K562 (cell line): ENCODE data around the gene AP1M2. TPM values are rescaled to one million over a fixed set of nuclear protein-coding genes. Genes with fewer than 3 reads are reported as not detected.

Source experiments
- CBX5 ChIP-seq: IDR thresholded peaks from 2 replicates; pipeline ENCODE4 v1.6.1; 2014; ENCODE audit warnings: low read depth, borderline replicate concordance
- CC2D1A ChIP-seq: fragments of 450-650 bp; IDR thresholded peaks from 2 replicates; pipeline ENCODE4 v1.6.1; 2017; ENCODE audit warnings: mild to moderate bottlenecking
- FIP1L1 ChIP-seq: fragments of 200-400 bp; formaldehyde crosslinking; IDR thresholded peaks from 2 replicates; pipeline ENCODE4 v1.6.1; 2018; ENCODE audit warnings: mild to moderate bottlenecking, low read depth, low read length; ENCODE audit not compliant: poor library complexity, severe bottlenecking
- HNRNPH1 ChIP-seq: fragments of 200-400 bp; formaldehyde crosslinking; optimal IDR thresholded peaks from 2 replicates; pipeline ENCODE3; 2017; ENCODE audit warnings: low read depth, mild to moderate bottlenecking, low read length, moderate library complexity
- JUN ChIP-seq, 2 experiments: sonication (generic) in 1 of 2; formaldehyde crosslinking in 1 of 2; IDR thresholded peaks; 2 replicates each; pipeline versions ENCODE4 v1.6.1 to v1.8.0; 2012 to 2022; ENCODE audit warnings: borderline replicate concordance in 2 of 2, mild to moderate bottlenecking in 2 of 2, improper control_type of control experiment in 1 of 2, low read depth in 1 of 2, low read length in 1 of 2, missing genetic modification reagents in 1 of 2
- SIN3A ChIP-seq, 2 experiments: fragments of 150-350 bp in 1 of 2; IDR thresholded peaks; 2 replicates each; pipeline ENCODE4 v1.6.1; 2011 to 2016; ENCODE audit warnings: borderline replicate concordance in 2 of 2, low read depth in 2 of 2, low read length in 2 of 2, mild to moderate bottlenecking in 2 of 2, moderate library complexity in 2 of 2; ENCODE audit not compliant: control insufficient read depth in 1 of 2
- U2AF1 ChIP-seq: fragments of 200-400 bp; formaldehyde crosslinking; optimal IDR thresholded peaks from 2 replicates; pipeline ENCODE3; 2017; ENCODE audit warnings: mild to moderate bottlenecking, low read depth, low read length, moderate library complexity
- polyA plus RNA-seq, 8 experiments: library from polyadenylated mRNA; depleted of rRNA in 4 of 8; stranded (reverse) in 5 of 8; unstranded in 3 of 8; fragments of >200 nt; fragmentation: Nextera tagmentation in 2 of 8; fragmentation: Illumina TruSeq in 1 of 8; extraction: Ambion mirVana in 2 of 8; extraction: Trizol in 1 of 8; gene quantifications; 2 replicates each; pipeline versions ENCODE4 v1.2.1 to v1.2.3, GENCODE V29; 2011 to 2014; ENCODE audit warnings: inconsistent platforms in 1 of 8, missing spikeins in 1 of 8
- total RNA-seq, 7 experiments: library from RNA; depleted of rRNA in 6 of 7; stranded (reverse); fragments of >200 nt in 6 of 7; fragmentation: Illumina TruSeq in 2 of 7; extraction: Trizol in 2 of 7; gene quantifications; 2 replicates each; pipeline versions ENCODE4 v1.2.1 to v1.2.3, GENCODE V29; 2011 to 2021; ENCODE audit warnings: low replicate concordance in 1 of 7
- TF ChIP-seq, protein P1 (sequence below): fragments of 250-450 bp; sonication (Bioruptor Pico); IDR thresholded peaks from 2 replicates; pipeline ENCODE4 v1.4.0; 2020; ENCODE audit warnings: mild to moderate bottlenecking, moderate library complexity, borderline replicate concordance
- TF ChIP-seq, protein P2 (sequence below), 2 experiments: fragments of 450-650 bp; IDR thresholded peaks; 2 replicates each; pipeline ENCODE4 v1.6.1; 2016; ENCODE audit warnings: mild to moderate bottlenecking in 2 of 2, borderline replicate concordance in 1 of 2, low read depth in 1 of 2, moderate library complexity in 1 of 2
- TF ChIP-seq, protein P3 (sequence below): fragments of 250-450 bp; sonication (Bioruptor Pico); IDR thresholded peaks from 2 replicates; pipeline ENCODE4 v1.9.0; 2021; ENCODE audit warnings: mild to moderate bottlenecking
- TF ChIP-seq, protein P4 (sequence below): sonication (generic); formaldehyde crosslinking; IDR thresholded peaks from 2 replicates; pipeline ENCODE4 v1.9.0; 2022; ENCODE audit warnings: mild to moderate bottlenecking, missing genetic modification reagents
- TF ChIP-seq, protein P5 (sequence below), 2 experiments: fragments of 450-650 bp in 1 of 2; sonication (generic) in 1 of 2; formaldehyde crosslinking; conservative IDR thresholded peaks; 2 replicates each; pipeline versions ENCODE4 v1.4.0 to v1.8.1; 2020 to 2022; ENCODE audit warnings: mild to moderate bottlenecking in 1 of 2, missing genetic modification reagents in 1 of 2

The AP1M2 gene
- total and polyA plus RNA-seq, 9 of the 15 experiments (the other 6 are each of a cell fraction or from before 2014, with no cell fraction given) = 0.33 to 1.4 (median 0.89) TPM; not detected in 1

DNA sequence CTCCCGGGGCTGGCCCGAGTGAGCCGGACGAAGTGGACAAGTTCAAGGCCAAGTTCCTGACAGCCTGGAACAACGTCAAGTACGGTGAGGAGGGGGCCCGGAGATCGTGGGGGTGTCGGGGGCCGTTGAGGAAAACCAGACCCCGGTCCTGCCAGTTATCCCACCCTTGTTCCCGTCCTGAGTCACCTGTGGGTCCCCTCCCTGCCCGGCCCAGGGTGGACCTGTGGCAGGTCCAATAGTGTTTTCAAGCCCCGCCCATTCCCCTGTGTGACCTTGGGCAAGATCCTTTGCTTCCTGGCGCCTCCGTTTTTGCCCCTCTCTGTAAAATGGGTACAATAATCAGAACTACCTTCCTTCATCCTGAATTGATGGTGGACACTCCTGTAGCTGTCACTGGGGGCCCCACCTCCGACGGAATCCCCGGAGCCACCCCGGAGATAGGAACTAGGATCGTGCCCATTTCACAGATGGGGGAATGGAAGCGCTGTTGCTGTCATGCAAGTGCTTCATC lies 42.8 kb downstream of the AP1M2 start (continued):
- TF ChIP-seq, protein P1, sequence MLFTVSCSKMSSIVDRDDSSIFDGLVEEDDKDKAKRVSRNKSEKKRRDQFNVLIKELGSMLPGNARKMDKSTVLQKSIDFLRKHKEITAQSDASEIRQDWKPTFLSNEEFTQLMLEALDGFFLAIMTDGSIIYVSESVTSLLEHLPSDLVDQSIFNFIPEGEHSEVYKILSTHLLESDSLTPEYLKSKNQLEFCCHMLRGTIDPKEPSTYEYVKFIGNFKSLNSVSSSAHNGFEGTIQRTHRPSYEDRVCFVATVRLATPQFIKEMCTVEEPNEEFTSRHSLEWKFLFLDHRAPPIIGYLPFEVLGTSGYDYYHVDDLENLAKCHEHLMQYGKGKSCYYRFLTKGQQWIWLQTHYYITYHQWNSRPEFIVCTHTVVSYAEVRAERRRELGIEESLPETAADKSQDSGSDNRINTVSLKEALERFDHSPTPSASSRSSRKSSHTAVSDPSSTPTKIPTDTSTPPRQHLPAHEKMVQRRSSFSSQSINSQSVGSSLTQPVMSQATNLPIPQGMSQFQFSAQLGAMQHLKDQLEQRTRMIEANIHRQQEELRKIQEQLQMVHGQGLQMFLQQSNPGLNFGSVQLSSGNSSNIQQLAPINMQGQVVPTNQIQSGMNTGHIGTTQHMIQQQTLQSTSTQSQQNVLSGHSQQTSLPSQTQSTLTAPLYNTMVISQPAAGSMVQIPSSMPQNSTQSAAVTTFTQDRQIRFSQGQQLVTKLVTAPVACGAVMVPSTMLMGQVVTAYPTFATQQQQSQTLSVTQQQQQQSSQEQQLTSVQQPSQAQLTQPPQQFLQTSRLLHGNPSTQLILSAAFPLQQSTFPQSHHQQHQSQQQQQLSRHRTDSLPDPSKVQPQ (CRISPR knock-in tag) = no peak
- no peak for TF ChIP-seq HNRNPH1
- TF ChIP-seq, protein P2, sequence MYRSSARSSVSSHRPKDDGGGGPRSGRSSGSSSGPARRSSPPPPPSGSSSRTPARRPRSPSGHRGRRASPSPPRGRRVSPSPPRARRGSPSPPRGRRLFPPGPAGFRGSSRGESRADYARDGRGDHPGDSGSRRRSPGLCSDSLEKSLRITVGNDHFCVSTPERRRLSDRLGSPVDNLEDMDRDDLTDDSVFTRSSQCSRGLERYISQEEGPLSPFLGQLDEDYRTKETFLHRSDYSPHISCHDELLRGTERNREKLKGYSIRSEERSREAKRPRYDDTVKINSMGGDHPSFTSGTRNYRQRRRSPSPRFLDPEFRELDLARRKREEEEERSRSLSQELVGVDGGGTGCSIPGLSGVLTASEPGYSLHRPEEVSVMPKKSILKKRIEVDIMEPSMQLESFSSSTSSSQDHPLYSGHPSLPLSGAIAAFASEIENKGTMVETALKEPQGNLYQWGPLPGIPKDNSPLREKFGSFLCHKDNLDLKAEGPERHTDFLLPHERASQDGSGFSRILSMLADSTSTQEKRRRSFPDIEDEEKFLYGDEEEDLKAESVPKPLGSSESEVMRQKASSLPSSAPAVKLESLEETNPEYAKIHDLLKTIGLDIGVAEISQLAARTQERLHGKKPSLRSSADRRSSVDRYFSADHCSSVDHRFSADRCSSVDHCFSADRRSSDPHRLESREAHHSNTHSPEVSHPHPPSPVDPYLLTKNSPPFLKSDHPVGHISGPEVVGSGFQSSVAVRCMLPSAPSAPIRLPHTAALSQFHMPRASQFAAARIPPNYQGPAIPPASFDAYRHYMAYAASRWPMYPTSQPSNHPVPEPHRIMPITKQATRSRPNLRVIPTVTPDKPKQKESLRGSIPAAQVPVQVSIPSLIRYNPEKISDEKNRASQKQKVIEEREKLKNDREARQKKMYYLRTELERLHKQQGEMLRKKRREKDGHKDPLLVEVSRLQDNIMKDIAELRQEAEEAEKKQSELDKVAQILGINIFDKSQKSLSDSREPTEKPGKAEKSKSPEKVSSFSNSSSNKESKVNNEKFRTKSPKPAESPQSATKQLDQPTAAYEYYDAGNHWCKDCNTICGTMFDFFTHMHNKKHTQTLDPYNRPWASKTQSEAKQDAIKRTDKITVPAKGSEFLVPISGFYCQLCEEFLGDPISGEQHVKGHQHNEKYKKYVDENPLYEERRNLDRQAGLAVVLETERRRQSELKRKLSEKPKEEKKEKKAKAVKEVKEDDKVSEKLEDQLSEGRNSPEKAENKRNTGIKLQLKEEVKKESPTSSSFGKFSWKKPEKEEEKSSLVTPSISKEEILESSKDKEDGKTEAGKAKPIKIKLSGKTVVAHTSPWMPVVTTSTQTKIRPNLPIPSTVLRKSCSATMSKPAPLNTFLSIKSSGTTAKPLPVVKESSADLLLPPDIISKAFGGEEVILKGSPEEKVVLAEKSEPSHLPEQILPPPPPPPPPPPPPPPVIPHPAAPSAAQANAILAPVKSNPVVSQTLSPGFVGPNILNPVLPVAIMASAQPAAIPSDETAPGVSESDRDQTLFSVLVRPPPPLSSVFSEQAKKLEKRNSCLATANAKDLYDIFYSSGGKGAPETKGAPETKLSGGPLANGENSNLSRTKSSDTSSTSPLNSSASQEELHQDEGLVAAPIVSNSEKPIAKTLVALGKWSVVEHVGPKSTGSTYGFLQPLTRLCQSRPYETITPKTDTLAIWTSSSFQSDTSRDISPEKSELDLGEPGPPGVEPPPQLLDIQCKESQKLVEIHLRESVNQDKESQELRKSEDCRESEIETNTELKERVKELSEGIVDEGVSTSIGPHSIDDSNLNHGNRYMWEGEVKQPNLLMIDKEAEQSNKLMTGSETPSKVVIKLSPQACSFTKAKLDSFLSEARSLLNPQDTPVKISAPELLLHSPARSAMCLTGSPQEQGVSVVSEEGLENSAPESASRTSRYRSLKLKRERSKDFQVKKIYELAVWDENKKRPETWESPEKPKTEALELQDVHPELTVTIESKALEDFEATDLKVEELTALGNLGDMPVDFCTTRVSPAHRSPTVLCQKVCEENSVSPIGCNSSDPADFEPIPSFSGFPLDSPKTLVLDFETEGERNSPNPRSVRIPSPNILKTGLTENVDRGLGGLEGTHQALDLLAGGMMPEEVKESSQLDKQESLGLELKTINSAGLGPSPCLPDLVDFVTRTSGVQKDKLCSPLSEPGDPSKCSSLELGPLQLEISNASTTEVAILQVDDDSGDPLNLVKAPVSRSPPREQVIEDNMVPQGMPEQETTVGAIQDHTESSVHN (IDR thresholded peaks at IDR 0.05; ENCODE audit: borderline replicate concordance in 1 of 2, low read depth in 1 of 2) = no peak
- TF ChIP-seq, protein P3, sequence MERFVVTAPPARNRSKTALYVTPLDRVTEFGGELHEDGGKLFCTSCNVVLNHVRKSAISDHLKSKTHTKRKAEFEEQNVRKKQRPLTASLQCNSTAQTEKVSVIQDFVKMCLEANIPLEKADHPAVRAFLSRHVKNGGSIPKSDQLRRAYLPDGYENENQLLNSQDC (CRISPR knock-in tag) = no peak
- TF ChIP-seq CC2D1A = no peak
- TF ChIP-seq, protein P4, sequence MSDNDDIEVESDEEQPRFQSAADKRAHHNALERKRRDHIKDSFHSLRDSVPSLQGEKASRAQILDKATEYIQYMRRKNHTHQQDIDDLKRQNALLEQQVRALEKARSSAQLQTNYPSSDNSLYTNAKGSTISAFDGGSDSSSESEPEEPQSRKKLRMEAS (CRISPR knock-in tag) = no peak
- TF ChIP-seq SIN3A (IDR thresholded peaks at IDR 0.05; ENCODE audit: borderline replicate concordance in 2 of 2, control insufficient read depth in 1 of 2, low read depth in 2 of 2, low read length in 2 of 2) = 0 out of 4 replicates have a peak, but pooled peaks of 1 of the 2 experiments have one; percentile 23
- no peak for TF ChIP-seq U2AF1
- no peak for TF ChIP-seq CBX5
- no peak for TF ChIP-seq FIP1L1
- TF ChIP-seq, protein P5, sequence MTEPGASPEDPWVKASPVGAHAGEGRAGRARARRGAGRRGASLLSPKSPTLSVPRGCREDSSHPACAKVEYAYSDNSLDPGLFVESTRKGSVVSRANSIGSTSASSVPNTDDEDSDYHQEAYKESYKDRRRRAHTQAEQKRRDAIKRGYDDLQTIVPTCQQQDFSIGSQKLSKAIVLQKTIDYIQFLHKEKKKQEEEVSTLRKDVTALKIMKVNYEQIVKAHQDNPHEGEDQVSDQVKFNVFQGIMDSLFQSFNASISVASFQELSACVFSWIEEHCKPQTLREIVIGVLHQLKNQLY (CRISPR knock-in tag; conservative IDR thresholded peaks at IDR 0.05) = no peak
- no peak for TF ChIP-seq JUN (IDR thresholded peaks at IDR 0.05; ENCODE audit: borderline replicate concordance, low read depth, low read length)
- TF ChIP-seq JUN (CRISPR knock-in tag; IDR thresholded peaks at IDR 0.05; ENCODE audit: borderline replicate concordance) = no peak
